ENCODE results near the gene NOL3.

GRCh38 chr16:67141391-67141790 lies 28.9 kb upstream of the NOL3 start:
- TF ChIP-seq POLR2AphosphoS5 (IDR thresholded peaks at IDR 0.05; ENCODE audit: borderline replicate concordance, low read depth, low read length) (no peak), EZH2 (IDR thresholded peaks at IDR 0.05) (no peak)
